ENCODE measurements around the gene PHTF2. TPM values are rescaled to one million over a fixed set of nuclear protein-coding genes. Genes with fewer than 3 reads are reported as not detected.
"Not testable (repeated sequence)": the region's sequence is repeated elsewhere in the genome, so short reads cannot be mapped to it uniquely, and the experiment has no call there.

The PHTF2 gene
- polyA plus RNA-seq, 1 donor = 11.5 TPM

DNA sequence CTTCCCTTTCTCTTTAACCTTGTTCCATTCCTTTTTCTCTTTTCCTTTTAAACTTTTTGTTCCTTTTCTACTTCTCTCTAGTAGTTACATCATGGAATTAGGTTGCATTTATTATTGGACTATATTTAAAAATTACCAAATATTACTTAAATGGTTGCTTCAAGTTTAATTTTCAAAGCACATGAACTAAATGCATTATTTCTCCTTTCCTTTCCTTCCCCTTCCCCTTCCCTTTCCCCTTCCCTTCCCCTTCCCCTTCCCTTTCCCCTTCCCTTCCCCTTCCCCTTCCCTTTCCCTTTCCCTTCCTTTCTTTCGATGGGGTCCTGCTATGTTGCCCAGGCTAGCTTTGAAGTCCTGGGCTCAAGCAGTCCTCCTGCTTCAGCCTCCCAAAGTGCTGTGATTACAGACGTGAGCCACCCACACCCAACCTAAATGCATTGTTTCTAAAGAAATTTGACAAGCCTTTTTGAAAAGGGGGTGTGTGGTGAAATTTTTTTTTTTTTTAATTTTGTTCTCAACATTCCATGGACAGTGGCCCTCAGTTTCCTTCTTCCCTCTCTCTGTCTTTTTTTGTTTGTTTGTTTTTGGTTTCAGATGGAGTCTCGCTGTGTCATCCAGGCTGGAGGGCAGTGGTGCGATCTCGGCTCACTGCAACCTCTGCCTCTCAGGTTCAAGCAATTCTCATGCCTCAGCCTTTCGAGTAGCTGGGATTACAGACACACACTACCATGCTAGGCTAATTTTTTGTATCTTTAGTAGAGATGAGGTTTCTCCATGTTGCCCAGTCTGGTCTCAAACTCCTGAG lies 31.6 kb upstream of the PHTF2 start:
- Histone ChIP-seq H3K4me3 (ENCODE audit: low read length) (no peak overlapping the region), H3K27me3 (ENCODE audit: control insufficient read depth, insufficient read depth, low read length) (no peaks in the 10 kb centered on the region), H3K9me3 (ENCODE audit: control insufficient read depth, low read depth, low read length) (no peaks in the 10 kb centered on the region), H3K4me1 (ENCODE audit: control insufficient read depth, insufficient read depth, low read length) (peaks cover 8% of the 10 kb centered on the region), H3K27ac (ENCODE audit: low read length) (peak overlapping the region; percentile 64), H3K36me3 (ENCODE audit: control insufficient read depth, insufficient read depth, low read length) (peaks cover 10% of the 10 kb centered on the region)
- WGBS (ENCODE audit: insufficient coverage, low lambda C conversion rate) = no CpG with 5 or more reads among the region's 6 CpGs
- no peak for DNase-seq

DNA sequence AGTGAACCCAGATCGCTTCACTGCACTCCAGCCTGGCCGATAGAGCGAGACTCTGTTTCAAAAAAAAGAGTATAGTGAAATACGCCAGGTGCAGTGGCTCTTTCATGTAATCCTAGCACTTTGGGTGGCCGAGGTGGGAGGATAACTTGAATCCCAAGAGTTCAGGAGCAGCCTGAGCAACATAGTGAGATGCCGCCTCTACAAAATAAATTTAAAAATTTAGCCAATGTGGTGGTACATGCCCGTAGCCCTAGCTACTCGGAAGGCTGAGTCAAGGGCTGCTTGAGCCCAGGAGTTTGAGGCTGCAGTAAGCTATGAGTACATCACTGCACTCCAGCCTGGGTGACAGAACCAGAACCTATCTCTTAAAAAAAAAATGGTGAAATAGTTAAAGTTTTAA lies 28.3 kb upstream of the PHTF2 start:
- WGBS (ENCODE audit: insufficient coverage, low lambda C conversion rate) = no CpG with 5 or more reads among the region's 8 CpGs
- Histone ChIP-seq H3K4me1 (ENCODE audit: control insufficient read depth, insufficient read depth, low read length) (peaks cover 8% of the 10 kb centered on the region), H3K36me3 (ENCODE audit: control insufficient read depth, insufficient read depth, low read length) (peaks cover 29% of the 10 kb centered on the region), H3K27me3 (ENCODE audit: control insufficient read depth, insufficient read depth, low read length) (no peaks in the 10 kb centered on the region), H3K9me3 (ENCODE audit: control insufficient read depth, low read depth, low read length) (no peaks in the 10 kb centered on the region), H3K4me3 (ENCODE audit: low read length) (no peak overlapping the region), H3K27ac (ENCODE audit: low read length) (no peak overlapping the region)
- no peak for DNase-seq

GRCh38 chr7:77771901-77772300 lies 26.7 kb upstream of the PHTF2 start:
- H3K4me3 ChIP-seq (ENCODE audit: low read length) = no peak overlapping the region
- no peaks in the 10 kb centered on the region for H3K27me3 ChIP-seq (ENCODE audit: control insufficient read depth, insufficient read depth, low read length)
- H3K36me3 ChIP-seq (ENCODE audit: control insufficient read depth, insufficient read depth, low read length) = peaks cover 33% of the 10 kb centered on the region
- no peaks in the 10 kb centered on the region for H3K9me3 ChIP-seq (ENCODE audit: control insufficient read depth, low read depth, low read length)
- H3K4me1 ChIP-seq (ENCODE audit: control insufficient read depth, insufficient read depth, low read length) = no peaks in the 10 kb centered on the region
- no peak overlapping the region for H3K27ac ChIP-seq (ENCODE audit: low read length)
- DNase-seq = no peak

DNA sequence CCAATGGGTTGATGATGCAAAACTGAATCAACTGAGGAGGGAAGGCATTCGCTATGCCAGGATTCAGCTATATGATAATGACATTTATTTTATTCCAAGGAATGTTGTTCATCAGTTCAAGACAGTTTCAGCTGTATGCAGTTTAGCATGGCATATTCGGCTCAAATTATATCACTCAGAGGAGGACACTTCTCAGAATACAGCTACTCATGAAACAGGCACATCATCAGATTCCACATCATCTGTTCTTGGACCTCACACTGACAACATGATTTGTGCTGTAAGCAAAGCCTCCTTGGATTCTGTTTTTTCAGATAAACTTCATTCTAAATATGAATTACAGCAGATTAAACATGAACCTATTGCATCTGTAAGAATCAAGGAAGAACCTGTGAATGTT lies 20.0 kb upstream of the PHTF2 start:
- no CpG with 5 or more reads among the region's 2 CpGs for WGBS (ENCODE audit: insufficient coverage, low lambda C conversion rate)
- no peaks in the 10 kb centered on the region for H3K27me3 ChIP-seq (ENCODE audit: control insufficient read depth, insufficient read depth, low read length)
- H3K36me3 ChIP-seq (ENCODE audit: control insufficient read depth, insufficient read depth, low read length) = peaks cover 30% of the 10 kb centered on the region
- H3K9me3 ChIP-seq (ENCODE audit: control insufficient read depth, low read depth, low read length) = no peaks in the 10 kb centered on the region
- H3K27ac ChIP-seq (ENCODE audit: low read length) = no peak overlapping the region
- no peak for DNase-seq
- peaks cover 2% of the 10 kb centered on the region for H3K4me1 ChIP-seq (ENCODE audit: control insufficient read depth, insufficient read depth, low read length)
- no peak overlapping the region for H3K4me3 ChIP-seq (ENCODE audit: low read length)

- DNase-seq = no peak
- Histone ChIP-seq H3K27ac (ENCODE audit: low read length) (no peak overlapping the region), H3K4me1 (ENCODE audit: control insufficient read depth, insufficient read depth, low read length) (peaks cover 2% of the 10 kb centered on the region), H3K27me3 (ENCODE audit: control insufficient read depth, insufficient read depth, low read length) (no peaks in the 10 kb centered on the region), H3K36me3 (ENCODE audit: control insufficient read depth, insufficient read depth, low read length) (peaks cover 18% of the 10 kb centered on the region), H3K9me3 (ENCODE audit: control insufficient read depth, low read depth, low read length) (no peaks in the 10 kb centered on the region), H3K4me3 (ENCODE audit: low read length) (no peak overlapping the region)
- WGBS (ENCODE audit: insufficient coverage, low lambda C conversion rate) = 82% methylated on average over 2 of the region's 4 CpGs
Measured at GRCh38 chr7:77782383-77782782, 16.2 kb upstream of the PHTF2 start.

DNA sequence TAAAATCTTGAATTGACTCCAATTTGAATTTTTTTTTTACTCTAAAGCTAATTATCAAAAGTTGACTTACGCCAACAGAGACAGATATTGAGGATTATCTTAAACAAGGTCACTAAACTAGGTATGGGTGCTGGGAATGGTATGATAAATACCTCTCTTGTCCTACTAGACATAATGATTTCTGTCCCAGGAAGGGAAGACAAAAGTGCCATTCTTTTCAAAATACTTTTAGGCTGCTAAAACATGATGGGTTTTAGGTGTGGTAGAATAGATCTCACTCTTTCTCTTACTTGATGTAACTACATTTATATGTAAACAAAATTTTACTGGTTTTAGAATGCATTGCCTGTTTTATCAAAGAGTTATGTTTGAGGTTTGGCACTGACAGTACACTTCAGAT lies 15.5 kb upstream of the PHTF2 start:
- no peak for DNase-seq
- H3K27me3 ChIP-seq (ENCODE audit: control insufficient read depth, insufficient read depth, low read length) = no peaks in the 10 kb centered on the region
- H3K9me3 ChIP-seq (ENCODE audit: control insufficient read depth, low read depth, low read length) = no peaks in the 10 kb centered on the region
- H3K27ac ChIP-seq (ENCODE audit: low read length) = peak overlapping the region; percentile 55
- no peak overlapping the region for H3K4me3 ChIP-seq (ENCODE audit: low read length)
- H3K36me3 ChIP-seq (ENCODE audit: control insufficient read depth, insufficient read depth, low read length) = peaks cover 17% of the 10 kb centered on the region
- WGBS (ENCODE audit: insufficient coverage, low lambda C conversion rate) = no CpG with 5 or more reads among the region's 1 CpG
- peaks cover 2% of the 10 kb centered on the region for H3K4me1 ChIP-seq (ENCODE audit: control insufficient read depth, insufficient read depth, low read length)

DNA sequence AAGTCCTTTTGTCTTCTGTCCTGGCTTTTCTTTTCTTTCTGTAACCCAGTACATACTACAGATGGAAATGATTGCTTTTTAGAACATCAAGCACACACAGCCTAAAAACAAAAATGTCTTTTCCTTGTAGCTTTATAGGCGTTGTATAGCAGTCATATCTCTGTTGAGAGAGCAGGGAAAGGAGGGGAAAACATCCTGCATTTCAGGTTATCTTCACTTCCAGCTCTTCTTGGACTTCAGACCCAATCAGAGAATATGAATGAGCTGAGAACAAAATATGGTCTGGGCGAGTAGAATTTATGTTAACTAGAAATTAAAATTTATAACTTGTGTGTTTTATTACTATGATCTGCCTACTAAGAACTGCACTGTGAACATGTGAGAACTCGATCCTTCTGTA lies 15.0 kb upstream of the PHTF2 start:
- DNase-seq = peak; percentile 49 to 81
- Histone ChIP-seq H3K4me3 (ENCODE audit: low read length) (no peak overlapping the region), H3K4me1 (ENCODE audit: control insufficient read depth, insufficient read depth, low read length) (peaks cover 2% of the 10 kb centered on the region), H3K27me3 (ENCODE audit: control insufficient read depth, insufficient read depth, low read length) (no peaks in the 10 kb centered on the region), H3K27ac (ENCODE audit: low read length) (peak overlapping the region; percentile 55), H3K36me3 (ENCODE audit: control insufficient read depth, insufficient read depth, low read length) (peaks cover 13% of the 10 kb centered on the region), H3K9me3 (ENCODE audit: control insufficient read depth, low read depth, low read length) (no peaks in the 10 kb centered on the region)
- WGBS (ENCODE audit: insufficient coverage, low lambda C conversion rate) = 20% methylated on average over 1 of the region's 3 CpGs

DNA sequence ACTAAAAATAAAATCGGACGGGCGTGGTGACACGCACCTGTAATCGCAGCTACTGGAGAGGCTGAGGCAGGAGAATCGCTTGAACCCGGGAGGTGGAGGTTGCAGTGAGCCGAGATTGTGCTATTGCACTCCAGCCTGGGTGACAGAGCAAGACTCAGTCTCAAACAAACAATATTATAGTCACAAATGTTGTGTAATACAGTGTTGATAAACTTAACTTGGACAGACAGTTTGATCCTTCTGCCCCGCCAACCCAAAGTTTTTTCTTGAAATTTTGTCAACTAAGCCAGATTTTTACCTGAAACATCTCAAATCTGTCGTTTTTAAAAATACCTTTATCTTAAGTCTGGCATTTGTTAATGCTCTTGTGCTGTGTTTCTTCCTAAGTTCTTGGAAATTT lies 14.1 kb upstream of the PHTF2 start:
- H3K36me3 ChIP-seq (ENCODE audit: control insufficient read depth, insufficient read depth, low read length); H3K4me3 ChIP-seq (ENCODE audit: low read length); H3K27me3 ChIP-seq (ENCODE audit: control insufficient read depth, insufficient read depth, low read length); H3K9me3 ChIP-seq (ENCODE audit: control insufficient read depth, low read depth, low read length); H3K4me1 ChIP-seq (ENCODE audit: control insufficient read depth, insufficient read depth, low read length); DNase-seq; H3K27ac ChIP-seq (ENCODE audit: low read length): not testable (repeated sequence)
- WGBS (ENCODE audit: insufficient coverage, low lambda C conversion rate) = 100% methylated on average over 1 of the region's 10 CpGs

GRCh38 chr7:77786018-77786417 lies 12.6 kb upstream of the PHTF2 start:
- no peak overlapping the region for H3K4me3 ChIP-seq (ENCODE audit: low read length)
- DNase-seq = no peak
- WGBS (ENCODE audit: insufficient coverage, low lambda C conversion rate) = no CpG with 5 or more reads among the region's 3 CpGs
- no peak overlapping the region for H3K27ac ChIP-seq (ENCODE audit: low read length)
- H3K9me3 ChIP-seq (ENCODE audit: control insufficient read depth, low read depth, low read length) = no peaks in the 10 kb centered on the region
- H3K27me3 ChIP-seq (ENCODE audit: control insufficient read depth, insufficient read depth, low read length) = no peaks in the 10 kb centered on the region
- H3K4me1 ChIP-seq (ENCODE audit: control insufficient read depth, insufficient read depth, low read length) = peaks cover 2% of the 10 kb centered on the region
- H3K36me3 ChIP-seq (ENCODE audit: control insufficient read depth, insufficient read depth, low read length) = no peaks in the 10 kb centered on the region

- H3K4me1 ChIP-seq (ENCODE audit: control insufficient read depth, insufficient read depth, low read length) = peaks cover 2% of the 10 kb centered on the region
Measured at GRCh38 chr7:77786741-77787140, 11.8 kb upstream of the PHTF2 start.

DNA sequence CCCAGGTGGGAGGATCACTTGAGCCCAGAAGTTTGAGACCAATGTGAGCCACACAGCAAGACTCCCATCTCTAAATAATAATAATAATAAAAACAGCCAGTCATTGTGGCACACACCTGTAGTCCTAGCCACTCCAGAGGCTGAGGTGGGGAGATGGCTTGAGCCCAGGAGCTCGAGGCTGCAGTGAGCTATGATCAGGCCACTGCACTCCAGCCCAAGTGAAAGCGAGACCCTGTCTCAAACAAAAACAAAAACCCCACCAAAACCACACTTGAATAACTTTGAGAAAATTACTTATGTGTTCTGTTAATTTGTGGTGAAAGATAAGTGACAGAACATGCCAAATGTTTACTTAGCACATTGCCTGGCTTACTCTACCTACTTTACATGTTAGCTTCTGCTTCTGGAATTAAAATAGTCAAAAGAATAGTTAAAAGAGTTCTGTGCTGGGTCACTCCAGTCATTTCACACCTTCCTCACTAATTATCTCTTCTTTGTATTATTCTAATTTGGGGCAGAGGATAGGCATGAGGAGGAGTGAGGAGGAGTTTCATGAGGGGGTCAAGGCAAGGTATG lies 10.2 kb upstream of the PHTF2 start:
- Histone ChIP-seq H3K27ac (ENCODE audit: low read length) (no peak overlapping the region), H3K9me3 (ENCODE audit: control insufficient read depth, low read depth, low read length) (no peaks in the 10 kb centered on the region), H3K4me1 (ENCODE audit: control insufficient read depth, insufficient read depth, low read length) (no peaks in the 10 kb centered on the region), H3K4me3 (ENCODE audit: low read length) (no peak overlapping the region), H3K36me3 (ENCODE audit: control insufficient read depth, insufficient read depth, low read length) (no peaks in the 10 kb centered on the region), H3K27me3 (ENCODE audit: control insufficient read depth, insufficient read depth, low read length) (no peaks in the 10 kb centered on the region)
- DNase-seq = no peak
- WGBS (ENCODE audit: insufficient coverage, low lambda C conversion rate) = no CpG with 5 or more reads among the region's 2 CpGs

More at GRCh38 chr7:77786741-77787140, 11.8 kb upstream of the PHTF2 start:
- Histone ChIP-seq H3K27ac (ENCODE audit: low read length) (no peak overlapping the region), H3K9me3 (ENCODE audit: control insufficient read depth, low read depth, low read length) (no peaks in the 10 kb centered on the region), H3K4me3 (ENCODE audit: low read length) (no peak overlapping the region), H3K27me3 (ENCODE audit: control insufficient read depth, insufficient read depth, low read length) (no peaks in the 10 kb centered on the region), H3K36me3 (ENCODE audit: control insufficient read depth, insufficient read depth, low read length) (no peaks in the 10 kb centered on the region)
- no peak for DNase-seq

Measured in large intestine (tissue), 3 donors.